GM21367 (cell line): Measurements from ENCODE around the gene HDAC4.
"Not testable (repeated sequence)": the region's sequence is repeated elsewhere in the genome, so short reads cannot be mapped to it uniquely, and the experiment has no call there.

Experiments used
- ATAC-seq: cut with Tn5 transposase; IDR thresholded peaks from one replicate; pipeline ENCODE4 v1.9.1; 2021; ENCODE audit not compliant: unreplicated experiment

Gene HDAC4

DNA sequence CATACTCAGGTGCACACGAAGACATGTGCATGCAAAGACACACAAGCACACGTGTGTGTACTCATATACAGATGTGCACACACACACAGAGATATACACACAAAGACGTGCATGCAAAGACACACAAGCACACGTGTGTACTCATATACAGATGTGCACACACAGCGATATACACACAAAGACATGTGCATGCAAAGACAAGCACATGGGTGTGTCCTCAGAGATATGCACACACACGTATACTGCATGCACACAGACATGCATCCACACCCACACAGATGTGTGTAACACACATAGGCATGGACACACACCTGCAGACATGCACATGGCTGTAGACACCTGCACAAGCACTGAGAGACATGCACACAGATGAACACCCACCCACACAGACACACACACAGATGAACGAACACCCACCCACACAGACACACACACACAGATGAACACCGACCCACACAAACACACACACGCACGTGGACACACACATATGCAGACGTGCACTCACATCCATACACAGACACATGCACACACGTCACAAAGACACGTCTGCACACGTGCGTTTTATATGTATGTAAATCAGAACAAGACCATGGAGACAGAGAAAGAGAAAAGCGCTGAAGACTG is 321.0 kb downstream of the HDAC4 start:
- no peak for ATAC-seq

GRCh38 chr2:239078128-239078924 is 322.5 kb downstream of the HDAC4 start:
- no peak for ATAC-seq

DNA sequence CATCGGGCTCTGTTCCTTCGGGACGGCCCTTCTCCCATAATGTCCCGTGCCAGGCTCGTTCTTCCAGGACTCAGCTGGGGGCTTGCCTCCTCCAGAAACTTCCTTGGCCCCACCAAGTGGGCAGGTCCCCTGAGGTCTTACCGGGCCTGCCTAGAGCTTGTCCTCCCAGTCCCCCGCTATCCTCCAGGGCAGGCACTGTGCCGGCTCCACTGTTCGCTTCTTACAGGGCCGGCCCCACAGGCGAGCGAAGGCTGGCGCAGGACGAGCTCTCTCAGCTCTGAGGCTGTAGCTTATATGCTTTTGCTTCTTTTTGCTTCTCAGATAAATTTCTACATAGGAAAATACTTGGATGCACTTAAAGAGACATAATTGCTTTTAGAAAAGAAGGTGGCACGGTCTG is 323.6 kb downstream of the HDAC4 start:
- no peak for ATAC-seq

DNA sequence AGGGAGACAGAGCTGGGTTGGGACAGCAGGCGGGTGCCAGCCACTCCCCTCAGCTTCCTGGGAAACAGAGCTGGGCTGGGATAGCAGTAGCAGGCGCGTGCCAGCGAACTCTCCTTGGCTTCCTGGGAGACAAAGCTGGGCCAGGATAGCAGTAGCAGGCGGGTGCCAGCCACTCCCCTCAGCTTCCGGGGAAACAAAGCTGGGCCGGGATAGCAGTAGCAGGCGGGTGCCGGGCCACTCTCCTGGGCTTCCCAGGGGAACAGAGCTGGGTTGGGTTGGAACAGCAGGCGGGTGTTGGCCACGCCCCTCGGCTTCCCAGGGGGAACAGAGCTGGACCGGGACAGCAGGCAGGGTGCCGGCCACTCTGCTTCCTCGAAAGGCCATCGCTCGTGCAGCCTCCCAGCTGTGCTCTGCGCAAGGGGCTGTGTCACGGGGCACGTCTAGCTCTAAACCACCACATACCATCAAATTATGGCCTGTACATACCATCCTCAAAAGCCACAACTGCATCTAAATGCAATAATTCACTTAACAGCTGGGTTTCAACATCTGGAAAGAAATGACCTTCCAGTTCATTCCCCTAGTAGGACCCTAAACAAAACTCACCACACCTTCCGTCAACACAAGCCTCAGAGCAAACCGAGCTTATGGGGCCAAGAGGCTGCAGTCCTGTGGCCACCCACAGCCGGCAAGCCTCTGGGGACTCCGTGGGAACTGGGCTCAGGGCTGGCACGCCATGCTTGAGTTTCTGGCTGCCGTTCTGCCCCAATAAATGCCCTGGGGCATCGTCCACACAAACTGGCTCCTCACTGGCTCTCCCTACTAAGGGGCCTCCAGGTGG is 324.7 kb downstream of the HDAC4 start:
- no peak for ATAC-seq

- ATAC-seq: no peak
Measured at GRCh38 chr2:239073745-239074530, 326.9 kb downstream of the HDAC4 start.

DNA sequence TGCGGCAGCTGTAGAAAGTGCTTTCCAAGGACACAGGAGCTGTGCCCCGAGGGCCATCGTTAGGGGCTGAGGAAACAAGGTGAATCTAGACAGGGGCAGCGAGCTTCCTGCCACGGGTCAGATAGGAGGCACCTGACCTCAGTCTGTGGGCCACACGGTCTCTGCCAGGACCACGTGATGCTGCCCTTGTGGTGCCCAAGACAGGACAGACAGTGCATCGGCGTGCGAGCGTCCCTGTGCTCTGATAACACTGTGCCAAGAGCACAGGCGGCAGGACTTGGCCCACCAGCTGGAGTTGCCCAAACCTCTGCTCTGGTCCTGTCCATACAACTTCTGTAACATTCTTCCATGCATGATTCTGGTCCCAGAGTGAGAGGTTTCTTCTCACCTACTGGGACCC is 327.6 kb downstream of the HDAC4 start:
- no peak for ATAC-seq

DNA sequence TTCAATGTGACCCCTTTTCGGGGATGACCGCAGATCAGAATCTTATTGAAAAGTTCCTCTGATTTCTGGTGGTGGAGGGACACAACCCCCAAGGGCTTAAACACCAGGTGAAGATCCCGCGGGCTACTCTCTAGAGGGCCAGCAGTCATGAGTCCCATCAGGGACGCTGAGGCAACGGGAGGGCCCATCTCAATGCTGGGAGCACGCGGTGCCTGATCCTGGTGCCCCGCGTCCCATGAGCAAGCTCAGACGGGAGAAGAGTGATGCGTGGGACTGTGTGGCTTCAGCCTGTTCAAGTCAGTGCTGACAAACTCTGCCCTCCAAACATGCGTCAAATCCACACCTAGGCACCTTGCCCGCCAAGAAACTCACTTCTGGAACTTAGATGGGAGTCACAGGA is 328.0 kb downstream of the HDAC4 start:
- no peak for ATAC-seq

DNA sequence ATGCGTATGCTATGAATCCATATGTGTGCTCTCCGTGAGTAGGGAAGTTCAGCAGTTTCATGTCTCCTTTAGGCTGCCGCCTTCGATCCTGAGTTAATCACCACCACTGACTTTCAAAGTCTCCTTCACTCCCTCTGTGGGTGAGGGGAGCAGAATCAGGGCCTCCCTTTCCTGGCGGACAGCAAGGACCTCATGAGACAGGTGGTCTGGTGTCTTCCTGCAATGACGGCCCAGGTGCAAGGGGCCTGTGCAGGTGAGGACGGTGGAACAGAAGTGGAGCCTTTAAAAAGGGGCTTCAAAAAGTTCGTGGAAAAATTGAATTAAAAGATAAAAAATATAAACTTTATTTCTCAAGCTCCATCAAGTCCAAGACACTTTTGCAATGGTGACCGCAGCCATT is 330.4 kb downstream of the HDAC4 start:
- ATAC-seq: no peak

DNA sequence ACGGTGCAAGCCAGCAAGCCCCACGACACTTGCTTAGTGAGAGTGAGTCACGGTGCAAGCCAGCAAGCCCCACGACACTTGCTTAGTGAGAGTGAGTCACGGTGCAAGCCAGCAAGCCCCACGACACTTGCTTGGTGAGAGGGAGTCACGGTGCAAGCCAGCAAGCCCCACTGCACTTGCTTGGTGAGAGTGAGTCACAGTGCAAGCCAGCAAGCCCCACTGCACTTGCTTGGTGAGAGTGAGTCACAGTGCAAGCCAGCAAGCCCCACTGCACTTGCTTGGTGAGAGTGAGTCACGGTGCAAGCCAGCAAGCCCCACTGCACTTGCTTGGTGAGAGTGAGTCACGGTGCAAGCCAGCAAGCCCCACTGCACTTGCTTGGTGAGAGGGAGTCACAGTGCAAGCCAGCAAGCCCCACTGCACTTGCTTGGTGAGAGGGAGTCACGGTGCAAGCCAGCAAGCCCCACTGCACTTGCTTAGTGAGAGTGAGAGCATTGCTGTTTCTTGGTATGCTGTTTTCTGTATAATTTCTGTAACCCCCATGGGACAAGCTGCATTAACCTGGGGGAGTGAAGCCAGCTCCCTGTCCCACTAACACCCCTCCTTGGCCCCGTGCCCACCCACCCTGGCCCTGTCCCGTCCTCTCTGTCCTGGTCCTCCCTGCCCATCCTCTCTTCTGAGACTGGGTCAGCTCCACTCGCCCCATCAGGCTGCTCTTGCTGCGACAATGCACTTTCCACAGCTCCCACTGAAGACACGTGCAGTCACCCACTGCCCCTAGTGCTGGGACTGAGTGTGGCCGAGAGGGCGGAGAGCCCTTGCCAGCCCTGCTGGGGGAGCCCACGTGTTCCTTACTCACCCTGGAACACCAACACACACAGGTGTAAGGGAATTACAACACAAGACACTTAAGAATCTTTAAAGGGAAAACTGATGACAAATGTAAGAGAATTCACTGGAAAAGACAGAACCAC is 331.2 kb downstream of the HDAC4 start:
- not testable (repeated sequence) for ATAC-seq

DNA sequence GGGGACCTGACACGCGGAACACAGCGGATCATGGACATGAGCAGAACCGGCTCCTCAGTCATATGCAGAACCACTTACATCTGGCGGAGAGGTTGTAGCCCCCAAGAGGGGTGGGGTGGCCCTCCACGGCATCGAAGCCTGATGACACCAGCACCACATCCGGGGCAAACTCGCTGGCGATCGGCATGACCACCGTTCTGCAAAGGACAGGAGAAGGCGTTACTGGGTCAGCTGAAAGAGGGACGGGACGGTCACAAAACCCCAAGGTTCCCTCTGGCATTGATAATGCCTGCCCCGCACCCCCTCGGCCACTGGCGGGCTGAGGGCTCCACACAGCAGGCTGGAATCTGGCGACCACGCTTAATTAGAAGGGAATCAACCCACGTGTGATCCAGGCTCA is 332.4 kb downstream of the HDAC4 start:
- no peak for ATAC-seq

DNA sequence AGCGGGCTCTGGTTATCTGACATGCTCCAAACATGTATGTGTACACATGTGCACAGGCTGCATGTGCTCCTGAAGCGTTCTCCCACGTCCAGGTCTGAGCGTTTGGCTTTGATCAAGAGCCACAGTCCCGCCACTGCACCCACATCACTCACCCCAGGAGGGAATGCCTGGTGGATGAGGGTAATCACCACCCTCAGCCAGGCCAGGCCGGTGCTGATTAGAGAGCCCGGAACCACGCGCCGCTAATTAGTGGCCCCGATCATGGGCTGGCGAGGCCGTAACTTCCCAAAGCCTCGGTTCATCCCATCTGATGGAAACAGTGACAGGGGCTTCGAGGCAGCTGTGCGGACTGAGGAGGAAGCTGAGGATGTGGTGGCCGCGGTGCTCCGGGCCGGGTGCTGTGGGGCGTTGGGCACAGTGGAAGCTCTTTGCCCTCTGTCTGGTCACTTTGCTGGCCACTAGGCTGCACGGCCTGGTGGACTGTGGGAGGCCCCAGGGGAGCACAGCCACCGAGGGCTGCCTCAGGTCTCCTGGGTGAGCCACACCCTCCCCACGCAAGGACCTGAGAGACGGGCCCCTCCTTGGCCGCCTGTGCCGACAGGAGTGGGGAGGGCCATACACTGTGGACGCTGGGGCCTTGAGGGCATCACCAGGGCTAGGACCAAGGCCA is 333.5 kb downstream of the HDAC4 start:
- no peak for ATAC-seq

DNA sequence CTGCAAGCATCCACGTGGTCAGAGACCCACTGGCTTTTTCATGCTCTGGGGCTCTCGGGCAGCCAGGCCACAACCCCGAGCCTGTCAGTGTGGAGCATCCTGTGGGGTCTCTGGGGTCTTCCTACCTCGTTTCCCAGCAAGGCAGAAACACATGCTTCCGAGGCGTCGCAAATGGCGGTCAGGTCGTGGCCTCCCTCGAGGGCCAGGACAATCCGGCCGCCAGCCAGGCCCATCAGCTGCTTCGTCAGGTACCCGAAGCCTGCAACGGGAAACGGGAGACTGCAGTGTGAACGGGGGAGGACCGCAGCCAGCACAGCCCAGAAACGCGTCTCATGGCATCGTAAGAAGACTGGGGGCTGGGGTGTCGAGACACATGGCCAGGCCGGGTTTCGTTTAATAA is 334.2 kb downstream of the HDAC4 start:
- ATAC-seq: no peak

- no peak for ATAC-seq
Measured at GRCh38 chr2:239065962-239066361, 334.9 kb downstream of the HDAC4 start.

DNA sequence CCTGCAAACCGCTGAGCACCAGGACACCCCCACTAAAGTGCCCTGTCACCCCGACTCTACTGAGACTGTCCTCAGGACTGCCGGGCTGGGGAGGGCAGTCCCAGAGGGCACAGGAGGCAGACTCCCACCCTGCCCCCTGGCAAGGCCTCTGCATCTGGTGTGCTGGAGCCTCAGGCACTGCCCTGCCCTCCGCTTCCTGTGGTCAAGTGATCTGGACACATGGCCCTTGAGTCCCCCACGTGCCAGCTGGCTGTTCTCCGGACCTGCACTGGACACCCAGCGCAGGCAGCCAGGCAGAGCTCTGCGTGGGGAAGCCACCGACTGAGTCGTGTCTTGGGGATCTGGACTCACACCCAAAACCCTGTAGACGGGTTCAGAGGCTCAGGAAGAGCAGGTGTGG is 335.3 kb downstream of the HDAC4 start:
- ATAC-seq: no peak

DNA sequence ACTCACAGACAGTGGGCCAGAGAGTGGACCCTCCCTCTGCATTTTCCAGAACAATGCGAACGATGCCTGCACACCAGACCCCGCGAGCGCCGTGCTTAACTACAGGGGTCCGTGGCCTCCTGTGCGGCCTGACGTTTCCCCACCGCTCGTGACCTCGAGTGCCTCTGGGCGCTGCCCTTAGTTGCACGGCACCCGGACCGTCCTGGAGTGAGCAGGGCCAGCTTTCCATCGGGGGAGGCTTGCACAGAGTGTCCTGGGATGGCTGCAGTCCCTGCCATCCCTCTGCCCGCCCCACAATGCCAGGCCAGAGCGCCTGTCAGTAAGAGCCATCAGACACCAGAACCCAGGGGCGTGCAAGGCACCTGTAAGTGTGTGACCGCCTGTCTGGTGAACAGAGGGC is 335.9 kb downstream of the HDAC4 start:
- ATAC-seq: no peak

- no peak for ATAC-seq
Measured at GRCh38 chr2:239064253-239064652, 336.6 kb downstream of the HDAC4 start.

GRCh38 chr2:239062743-239063142 is 338.1 kb downstream of the HDAC4 start:
- no peak for ATAC-seq

- no peak for ATAC-seq
Measured at GRCh38 chr2:239061824-239062570, 338.8 kb downstream of the HDAC4 start.
